Measurements from ENCODE around the gene STAT6.

DNA sequence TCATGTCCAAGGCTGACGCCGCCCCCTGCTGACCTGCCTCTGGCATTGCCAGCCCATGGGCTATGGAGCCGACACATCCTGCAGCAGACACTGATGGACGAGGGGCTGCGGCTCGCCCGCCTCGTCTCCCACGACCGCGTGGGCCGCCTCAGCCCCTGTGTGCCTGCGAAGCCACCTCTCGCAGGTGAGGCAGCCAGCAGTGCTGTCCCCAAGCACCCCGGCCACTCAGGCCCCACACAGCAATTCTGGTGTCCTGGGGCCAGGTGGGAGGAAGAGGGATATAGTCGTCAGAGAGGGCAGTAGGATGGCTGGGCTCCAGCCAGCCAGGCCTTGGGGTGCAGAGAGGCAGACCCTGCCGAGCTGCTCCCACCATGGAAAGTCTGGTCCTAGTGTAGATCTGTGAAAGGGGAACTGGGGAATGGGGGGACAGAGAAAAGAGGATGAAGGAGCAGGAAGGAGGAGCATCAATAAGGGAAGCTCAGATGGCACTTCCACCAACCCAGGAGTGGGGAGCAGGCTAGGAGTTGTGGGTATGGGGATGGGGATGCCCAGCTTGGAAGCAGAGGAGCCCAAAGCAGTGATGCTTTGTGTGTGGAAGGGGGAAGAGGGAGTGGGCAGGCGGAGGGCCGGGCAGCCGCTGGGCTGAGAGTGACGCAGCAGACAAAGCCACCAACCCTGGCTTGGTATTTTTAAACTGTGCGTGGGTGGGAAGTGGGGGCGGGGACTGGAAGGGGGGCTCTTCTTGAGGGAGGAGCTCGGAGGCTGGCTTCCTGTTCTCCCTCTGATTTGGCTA lies 17.6 kb downstream of the STAT6 start:
- TF ChIP-seq, protein P1, sequence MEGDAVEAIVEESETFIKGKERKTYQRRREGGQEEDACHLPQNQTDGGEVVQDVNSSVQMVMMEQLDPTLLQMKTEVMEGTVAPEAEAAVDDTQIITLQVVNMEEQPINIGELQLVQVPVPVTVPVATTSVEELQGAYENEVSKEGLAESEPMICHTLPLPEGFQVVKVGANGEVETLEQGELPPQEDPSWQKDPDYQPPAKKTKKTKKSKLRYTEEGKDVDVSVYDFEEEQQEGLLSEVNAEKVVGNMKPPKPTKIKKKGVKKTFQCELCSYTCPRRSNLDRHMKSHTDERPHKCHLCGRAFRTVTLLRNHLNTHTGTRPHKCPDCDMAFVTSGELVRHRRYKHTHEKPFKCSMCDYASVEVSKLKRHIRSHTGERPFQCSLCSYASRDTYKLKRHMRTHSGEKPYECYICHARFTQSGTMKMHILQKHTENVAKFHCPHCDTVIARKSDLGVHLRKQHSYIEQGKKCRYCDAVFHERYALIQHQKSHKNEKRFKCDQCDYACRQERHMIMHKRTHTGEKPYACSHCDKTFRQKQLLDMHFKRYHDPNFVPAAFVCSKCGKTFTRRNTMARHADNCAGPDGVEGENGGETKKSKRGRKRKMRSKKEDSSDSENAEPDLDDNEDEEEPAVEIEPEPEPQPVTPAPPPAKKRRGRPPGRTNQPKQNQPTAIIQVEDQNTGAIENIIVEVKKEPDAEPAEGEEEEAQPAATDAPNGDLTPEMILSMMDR (conservative IDR thresholded peaks at IDR 0.05 in 1 of 2, IDR thresholded peaks at IDR 0.05 in 1 of 2; ENCODE audit: low read depth in 1 of 2, low read length in 2 of 2), result peak; percentile 34 to 55
- TF ChIP-seq EZH2 (IDR thresholded peaks at IDR 0.05; ENCODE audit: low read length, missing control alignments), result no peak
